ENCODE data around the gene RPN1. TPM values are rescaled to one million over a fixed set of nuclear protein-coding genes. Genes with fewer than 3 reads are reported as not detected.

RPN1 gene
- 155 to 180 TPM (median 162 TPM) in 5 replicates for total RNA-seq (2022; extraction: Qiagen RNA extraction)

GRCh38 chr3:128650096-128651050 is at the start of gene RPN1:
RPN1 (minus strand) TSS chr3:128650818; CDS start chr3:128650800, 18 bp downstream.

Other genes with a start within 250 kb of the RPN1 start
- not detected in 5 replicates for gene DNAJB8, start 183.9 kb downstream of the RPN1 start, total RNA-seq (2022; extraction: Qiagen RNA extraction)
- 3.6 to 5.4 TPM (median 4.4 TPM) in 5 replicates for gene GATA2, start 157.6 kb downstream of the RPN1 start, total RNA-seq (2022; extraction: Qiagen RNA extraction)
- 166 to 183 TPM (median 173 TPM) in 5 replicates for gene RAB7A, start 75.4 kb upstream of the RPN1 start, total RNA-seq (2022; extraction: Qiagen RNA extraction)
- 22.9 to 25.5 TPM (median 24.8 TPM) in 5 replicates for gene ACAD9, start 228.8 kb upstream of the RPN1 start, total RNA-seq (2022; extraction: Qiagen RNA extraction)

Data from A549 treated with CORT108297 at 1 μM for 4 hours (cell line).